AG20443 (cell line): ENCODE measurements around the gene AJAP1.
A peak's percentile ranks its signal among the peaks of the same experiment; 100 is the strongest.

Source experiments
- DNase-seq: peaks from one replicate; pipeline ENCODE4 v3.0.0; 2012; ENCODE audit warnings: low spot score, mixed read lengths

AJAP1 gene

DNA sequence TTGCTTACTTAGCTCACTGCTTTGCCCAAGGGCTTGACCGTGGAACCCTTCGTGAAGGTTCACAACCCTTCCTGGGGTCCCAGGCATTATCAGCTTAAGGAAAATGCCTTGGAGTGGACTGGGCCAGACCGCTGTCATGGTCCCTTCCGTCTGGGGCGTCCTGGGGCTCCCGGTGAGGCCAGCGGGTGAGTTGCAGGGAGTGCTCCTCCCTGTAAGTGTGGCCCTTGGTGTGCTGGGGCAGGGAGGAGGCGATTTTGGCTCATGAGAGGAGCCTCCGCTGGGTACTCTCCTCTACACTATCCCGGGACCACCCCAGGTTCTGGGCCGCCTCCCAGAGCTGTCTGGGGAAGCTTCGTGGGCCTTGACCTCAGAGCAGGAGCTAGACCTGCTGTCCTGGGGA is 48.1 kb downstream of the AJAP1 start:
- DNase-seq: no peak

DNA sequence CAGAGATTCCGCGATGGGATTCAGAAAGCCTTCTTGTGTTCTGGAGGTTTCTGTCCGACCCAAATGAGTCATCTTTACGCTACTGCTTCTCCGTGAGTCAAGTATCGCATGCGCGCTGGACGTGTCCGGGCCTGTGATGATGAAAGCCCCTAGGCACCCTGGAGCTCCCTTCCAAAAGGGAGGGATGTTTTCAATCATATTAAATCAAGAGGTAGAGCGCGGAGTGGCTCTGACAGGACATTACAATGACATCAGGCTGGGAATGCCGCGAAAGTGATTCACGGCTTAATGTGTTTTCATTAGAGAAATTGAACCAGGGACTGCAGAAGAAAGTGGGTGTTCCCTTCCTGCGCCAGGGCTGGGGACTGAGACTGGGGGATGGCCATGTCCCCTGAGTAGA is 48.5 kb downstream of the AJAP1 start:
- DNase-seq: peak; percentile 69

DNA sequence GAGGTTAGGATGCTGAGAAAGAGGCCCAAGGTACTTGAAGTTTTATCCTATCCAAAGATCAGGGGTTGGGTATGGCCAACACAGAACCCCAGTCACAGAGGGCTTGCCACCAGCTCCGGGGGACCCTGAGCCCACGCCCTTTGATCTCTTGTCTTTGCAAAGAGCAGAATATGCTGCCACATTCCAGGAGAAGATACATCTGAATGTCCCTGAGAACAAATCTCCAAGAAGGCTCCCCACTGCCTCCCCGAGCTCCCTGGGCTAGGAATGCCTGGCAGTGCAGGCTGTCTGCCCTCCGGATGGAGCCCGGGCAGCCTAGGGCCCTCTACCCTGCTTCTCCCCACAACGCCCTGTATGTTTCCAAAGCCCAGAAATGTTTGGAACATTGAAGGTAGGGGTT is 49.2 kb downstream of the AJAP1 start:
- no peak for DNase-seq

DNA sequence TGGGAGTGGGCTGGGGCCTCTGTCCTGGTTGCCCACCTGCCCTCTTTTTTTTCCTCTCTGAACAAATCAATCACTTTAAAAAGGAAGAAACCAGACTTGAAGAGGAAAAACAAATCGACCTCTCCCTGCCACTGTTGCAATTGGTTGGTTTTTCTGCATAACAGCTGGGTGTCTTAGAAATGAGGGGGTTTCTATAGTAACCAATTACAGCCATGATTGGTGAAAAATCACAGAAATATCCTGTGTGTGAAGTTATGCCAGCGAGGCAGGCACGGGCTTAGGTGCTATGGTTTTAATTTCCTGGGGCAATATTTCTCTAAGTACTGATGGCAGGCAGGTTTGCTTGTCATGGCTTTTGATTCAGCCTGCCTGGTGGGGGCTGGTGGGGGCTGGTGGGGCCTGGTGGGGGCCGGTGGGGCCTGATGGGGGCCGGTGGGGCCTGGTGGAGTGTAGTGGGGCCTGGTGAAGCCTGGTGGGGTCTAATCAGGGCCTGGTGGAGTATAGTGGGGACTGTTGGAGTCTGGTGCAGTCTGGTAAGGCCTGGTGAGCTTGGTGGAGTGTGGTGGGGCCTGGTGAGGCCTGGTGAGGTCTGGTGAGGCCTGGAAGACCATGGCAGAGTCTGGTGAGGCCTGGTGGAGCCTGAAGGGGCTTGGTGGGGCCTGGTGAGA is 54.6 kb downstream of the AJAP1 start:
- no peak for DNase-seq

DNA sequence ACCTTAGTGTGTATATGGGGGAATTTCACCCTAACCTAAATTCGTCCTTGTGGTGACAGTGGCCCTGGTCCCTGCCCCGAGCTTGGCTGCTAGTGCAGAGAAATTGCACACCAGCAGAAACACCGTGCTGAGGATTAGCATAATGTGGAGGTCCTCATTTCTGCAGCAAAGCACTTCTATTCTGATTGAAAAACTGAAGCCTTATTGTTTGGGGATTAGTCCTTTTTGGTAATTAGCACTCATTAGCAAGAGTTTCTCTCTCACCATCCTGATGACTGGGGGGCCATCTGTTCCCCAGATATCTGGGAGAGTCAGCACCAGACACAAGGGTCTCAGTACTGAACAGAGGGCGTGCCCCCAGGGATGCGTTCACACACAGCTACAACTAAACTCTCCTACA is 55.2 kb downstream of the AJAP1 start:
- no peak for DNase-seq

DNA sequence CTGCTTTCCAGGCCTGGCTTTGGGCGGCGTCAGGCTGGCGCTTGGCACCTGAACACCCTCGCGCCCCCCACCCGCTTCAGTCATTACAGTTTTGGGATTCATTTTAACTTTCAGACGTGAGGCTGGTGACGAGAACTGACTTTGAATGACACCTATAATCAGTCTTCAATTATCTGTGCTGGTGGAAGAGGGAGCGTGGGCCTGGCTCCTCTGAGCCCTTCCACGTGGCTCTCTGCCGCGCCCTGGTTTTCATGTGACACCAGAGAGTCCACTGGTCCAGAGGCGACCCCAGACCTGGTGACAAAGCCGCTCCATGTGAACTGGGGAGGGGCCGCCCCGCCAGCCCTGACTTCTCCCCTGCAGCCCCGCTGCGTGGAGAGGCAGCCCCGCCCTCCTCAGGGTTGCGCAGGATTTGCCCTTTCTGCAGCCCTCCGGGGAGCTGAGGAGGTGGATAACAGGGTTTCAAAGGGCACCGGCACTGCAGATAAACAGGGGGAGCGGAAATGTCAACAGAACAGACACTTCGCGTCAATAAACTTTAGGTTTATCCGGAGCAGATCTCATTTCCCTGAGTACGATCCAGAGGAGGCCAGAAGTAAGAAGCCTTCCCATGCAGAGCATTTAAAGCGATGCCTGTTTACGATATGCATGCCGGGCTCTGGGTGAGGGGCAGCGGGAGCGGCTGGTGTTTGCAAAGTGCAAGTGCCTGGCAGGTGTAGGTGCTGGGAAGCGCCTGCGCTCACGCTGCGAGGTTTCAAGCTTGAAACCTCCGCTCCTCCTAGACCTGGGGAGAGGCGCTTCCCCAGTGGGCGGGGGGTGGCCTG is 56.4 kb downstream of the AJAP1 start:
- no peak for DNase-seq

DNA sequence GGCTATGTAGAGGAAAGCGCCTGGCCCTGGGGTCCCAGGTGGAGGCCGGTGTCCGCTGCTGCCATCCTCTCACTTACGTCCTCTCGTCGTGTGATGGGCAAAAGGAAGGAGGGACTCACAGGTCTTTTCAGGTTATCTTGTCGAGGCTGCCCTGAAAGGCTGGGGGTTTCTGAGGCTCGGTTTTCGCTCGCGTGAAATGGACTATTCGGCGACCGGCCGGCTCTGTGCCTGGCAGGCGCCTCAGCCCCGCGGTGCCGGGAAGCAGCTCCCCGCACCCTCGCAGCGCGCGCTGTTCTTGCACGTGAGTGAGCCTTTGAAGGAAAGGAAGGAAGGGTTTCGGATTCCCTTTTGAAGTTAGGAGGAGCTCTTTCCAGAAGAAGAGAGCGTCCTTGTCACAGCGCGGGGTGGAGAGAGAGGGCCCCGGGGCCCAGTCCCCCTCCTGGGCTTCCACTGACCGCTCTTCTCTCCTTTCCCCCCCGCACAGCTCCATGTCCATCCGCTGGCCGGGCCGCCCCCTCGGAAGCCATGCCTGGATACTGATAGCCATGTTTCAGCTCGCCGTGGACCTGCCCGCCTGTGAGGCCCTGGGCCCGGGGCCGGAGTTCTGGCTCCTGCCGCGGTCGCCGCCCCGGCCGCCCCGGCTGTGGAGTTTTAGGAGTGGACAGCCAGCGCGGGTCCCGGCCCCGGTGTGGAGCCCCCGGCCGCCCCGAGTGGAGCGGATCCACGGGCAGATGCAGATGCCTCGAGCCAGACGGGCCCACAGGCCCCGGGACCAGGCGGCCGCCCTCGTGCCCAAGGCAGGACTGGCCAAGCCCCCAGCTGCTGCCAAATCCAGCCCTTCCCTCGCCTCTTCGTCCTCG is 57.2 kb downstream of the AJAP1 start:
- DNase-seq: no peak

DNA sequence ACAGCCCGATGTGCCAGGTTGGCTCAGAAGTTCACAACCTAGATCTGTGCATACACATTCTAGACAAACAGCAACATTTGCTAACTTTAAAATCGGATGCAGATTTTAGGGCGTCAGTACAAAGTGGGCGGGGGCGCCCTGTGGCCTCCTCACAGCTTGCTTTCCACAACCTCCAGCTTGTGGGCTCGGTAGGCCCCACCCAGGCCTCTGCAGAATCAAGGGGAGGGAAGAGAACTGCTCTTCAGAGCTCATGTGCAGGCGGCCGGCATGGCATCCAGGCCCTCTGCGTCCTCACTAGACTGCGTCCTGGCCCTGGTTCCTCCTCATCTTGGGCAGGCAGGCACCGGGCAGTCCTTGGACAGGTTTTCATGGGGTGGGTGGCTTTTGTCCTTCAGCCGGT is 59.3 kb downstream of the AJAP1 start:
- no peak for DNase-seq

DNA sequence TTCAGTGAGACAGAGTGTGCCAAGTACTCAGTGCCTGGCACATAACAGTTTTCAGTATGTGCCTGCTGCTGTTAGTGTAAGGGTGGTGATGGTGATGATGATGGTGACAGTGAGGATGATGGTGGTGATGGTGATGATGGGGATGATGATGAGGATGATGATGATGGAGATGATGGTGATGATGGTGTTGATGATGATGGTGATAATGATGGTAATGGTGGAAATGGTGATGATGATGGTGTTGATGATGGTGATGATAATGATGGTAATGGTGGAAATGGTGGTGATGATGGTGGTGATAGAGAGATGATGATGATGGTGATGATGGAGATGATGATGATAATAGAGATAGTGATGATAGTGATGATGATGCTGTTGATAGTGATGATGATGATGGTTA is 62.0 kb downstream of the AJAP1 start:
- DNase-seq: no peak

DNA sequence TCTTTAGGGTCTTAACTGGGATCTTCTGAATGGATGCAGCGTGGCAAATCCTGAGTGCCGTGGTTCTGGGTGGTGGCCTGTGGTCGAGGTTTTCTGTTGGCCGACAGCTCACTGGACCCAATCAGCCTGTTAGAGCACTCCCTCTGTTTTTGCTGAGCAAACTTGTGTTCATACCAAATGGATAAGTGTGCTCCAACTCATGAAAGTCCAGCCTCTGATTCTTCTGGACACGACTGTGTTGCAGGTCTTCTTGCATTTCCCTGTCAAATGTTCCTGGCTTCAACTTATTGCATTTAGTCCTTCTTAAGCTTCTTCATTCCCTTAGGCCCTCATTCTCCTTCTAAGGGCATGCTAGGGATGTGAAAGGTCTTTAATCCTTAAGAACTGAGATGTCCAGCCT is 63.7 kb downstream of the AJAP1 start:
- peak; percentile 20 for DNase-seq

DNA sequence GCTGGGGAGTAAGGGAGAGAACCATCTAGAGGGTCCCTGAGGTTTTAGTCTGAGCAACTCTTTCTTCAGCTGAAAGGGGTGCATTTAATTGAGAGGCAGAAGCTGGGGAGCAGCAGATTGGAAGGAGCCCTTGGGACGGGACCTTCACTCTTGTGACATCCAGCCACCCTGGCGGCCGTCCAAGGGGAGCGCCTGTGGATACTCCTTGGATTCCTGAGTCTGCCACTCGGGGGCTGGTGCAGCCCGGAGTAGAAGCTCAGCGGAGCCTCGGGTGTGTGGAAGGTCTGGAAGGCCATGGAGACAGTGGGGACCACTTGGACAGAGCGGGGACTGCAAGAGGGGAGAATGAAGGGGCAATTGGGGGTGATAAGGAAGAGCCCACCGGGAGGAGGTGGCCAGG is 68.7 kb downstream of the AJAP1 start:
- no peak for DNase-seq

DNA sequence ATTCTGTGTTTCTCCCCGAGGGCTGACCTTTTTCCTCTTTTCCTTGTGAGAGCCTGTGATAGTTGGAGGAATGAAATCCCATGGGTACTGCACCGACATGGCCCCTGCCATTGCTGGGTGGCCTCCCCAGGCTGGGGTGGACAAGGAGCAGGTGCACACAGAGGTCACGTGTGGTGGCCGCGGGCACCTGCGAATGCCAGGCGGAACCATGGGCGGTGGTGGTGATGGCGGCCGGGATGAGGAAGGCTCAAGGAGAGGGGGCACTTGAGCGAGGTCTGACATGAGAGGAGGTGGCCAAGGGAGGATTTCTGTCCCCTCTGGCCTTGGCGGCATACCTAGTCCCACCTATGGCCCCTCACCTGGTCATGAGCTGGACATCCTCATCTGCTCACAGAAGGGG is 69.6 kb downstream of the AJAP1 start:
- no peak for DNase-seq

DNA sequence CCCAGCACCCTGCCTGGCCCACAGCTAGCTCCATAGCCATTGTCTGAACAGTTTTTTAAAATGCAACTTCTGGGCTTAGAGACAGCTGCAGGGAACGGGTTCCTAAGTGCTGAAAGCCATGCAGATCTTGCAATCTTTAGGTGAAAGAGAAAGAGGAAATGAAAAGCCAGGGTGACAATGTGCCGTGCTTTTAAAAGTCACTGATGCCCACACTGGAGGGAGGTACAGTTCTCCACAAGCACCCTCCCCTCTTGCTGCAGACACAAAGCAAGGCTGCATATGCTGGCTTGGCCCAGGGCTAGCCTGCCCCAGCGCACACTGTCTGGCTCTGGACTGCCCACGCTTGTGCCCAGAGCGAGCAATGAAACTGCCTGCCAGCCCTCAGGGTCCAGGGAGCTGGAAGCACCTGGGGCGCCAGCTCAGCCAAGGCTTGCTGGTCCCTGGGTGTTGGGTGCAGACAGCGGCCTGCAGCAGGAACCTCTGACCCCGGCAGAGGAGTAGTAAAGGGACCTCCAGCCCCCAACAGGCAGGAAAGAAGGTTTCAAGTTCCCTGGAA is 70.4 kb downstream of the AJAP1 start:
- no peak for DNase-seq

DNA sequence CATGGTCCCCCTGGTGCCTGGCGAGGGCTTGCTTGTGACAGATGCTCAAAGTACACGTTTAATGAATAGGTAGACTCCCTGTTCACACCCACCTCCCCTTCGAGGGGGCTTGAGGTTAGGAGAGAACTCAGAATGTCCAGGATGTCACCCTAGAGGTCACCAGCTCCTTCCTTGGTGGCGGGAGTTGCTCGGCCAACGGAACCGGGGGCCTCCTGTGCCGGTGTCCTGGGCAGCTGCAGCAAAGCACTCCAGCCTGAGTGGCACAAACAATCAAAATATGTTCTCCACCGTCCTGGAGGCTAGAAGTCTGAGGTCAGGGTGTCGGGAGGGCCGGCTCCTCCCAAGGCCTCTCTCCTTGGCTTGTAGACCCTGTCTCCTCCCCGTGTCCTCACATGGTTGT is 71.0 kb downstream of the AJAP1 start:
- DNase-seq: no peak

DNA sequence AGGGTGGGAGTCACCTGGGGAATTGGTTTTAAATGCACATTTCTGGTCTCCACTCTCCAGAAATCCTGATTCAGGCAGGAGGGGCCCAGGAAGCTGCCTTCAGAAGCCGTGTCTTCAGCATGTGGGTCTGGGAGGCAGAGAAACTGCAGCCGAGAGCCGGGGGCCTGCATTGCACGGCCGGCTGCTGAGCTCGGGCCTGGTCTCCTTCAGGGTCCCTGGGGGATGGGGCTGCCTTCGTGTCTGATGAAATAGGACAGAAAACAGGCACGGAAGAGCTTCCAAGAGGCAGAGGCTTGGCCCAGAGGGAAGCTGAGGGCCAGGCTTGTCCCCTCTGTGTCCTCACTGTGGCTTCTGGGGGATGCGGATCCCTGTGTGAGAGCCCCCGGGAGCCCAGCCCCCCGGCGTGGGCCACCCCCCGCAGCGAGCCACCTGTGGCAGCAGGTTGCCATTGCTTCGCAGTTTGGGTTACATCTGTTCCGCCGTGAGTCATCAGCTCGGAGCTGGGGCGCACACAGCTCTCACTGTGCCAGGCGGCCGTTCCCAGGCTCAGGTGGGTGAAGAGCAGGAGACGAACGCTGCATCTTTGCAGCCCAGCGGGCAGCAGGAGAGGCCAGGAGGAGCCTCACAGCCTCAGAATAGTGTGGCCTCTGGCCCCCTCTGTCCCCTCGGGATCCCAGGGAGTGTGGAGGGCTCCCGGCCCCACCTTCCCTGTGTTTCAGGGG is 72.4 kb downstream of the AJAP1 start:
- no peak for DNase-seq

DNA sequence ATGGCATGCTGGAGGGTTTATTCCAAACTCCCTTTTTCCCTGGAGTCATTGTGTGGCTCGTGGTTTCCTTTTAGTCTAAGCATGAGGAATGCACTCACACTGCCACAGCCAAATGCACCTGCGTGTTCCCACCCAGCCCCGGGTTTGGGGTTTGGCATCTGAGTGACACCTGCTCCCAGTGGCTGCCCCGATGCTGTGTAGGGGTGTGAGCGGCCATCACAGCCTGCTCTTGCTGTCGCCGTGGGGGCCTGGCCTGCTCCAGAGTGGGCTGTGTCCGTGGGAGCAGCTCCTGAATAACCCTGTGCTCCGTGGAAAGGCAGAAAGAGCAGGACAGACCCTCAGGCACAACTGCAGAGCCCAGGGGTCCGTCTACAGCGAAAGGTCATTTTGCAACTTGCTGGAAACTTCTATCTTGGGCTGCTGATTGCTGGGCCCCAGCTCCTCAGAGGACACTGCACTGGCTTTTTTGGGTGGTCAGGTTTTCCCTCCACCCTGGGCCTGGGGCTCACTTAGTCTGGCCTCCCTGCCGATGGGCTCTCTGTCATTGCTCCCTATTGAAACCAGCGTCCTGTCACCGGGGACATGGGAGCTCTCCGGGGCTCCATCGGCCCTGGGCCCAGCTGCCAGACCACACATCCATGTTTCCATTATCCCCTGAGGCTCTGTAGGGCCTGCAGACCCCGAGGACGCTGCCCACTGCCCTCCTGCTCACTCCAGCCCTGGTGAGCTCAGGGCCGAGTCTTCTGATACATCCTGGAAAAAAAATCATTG is 74.1 kb downstream of the AJAP1 start:
- no peak for DNase-seq

DNA sequence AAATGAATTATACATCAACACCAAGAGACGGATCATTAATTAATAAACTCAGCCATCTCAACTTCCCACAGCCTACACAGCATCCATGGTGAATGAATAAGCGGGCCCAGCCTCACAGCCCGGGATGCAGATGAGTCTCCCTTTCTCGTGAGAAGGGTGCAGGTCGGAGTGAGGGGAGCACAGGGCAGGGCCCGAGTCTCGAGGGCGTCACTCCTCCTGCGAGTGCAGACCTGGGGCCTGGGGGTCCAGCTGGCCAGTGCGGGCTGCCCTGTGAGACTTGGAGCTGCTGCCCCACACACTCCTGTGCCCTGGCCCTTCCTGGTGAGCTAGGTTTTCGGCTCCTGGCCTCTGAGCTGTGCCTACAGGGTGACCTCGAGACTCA is 74.7 kb downstream of the AJAP1 start:
- DNase-seq: no peak

DNA sequence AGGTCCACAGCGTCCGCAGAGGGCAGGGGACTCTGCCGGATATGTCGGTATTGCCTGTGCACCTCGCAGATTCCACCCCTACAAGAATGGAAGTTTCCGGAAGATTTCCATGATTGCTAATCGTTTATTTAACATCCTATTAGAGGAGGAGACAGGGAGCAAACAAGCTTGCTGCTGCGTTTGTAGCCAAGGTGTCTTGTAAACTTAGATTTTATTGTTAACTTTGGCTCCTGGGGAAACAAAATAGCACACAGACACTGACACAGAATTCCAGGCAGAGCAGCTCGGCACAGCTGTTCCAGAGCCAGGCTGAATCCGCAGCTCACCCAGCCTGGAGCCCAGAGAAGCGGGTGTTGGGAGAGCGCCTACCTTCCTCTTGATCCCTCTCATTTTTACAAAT is 75.7 kb downstream of the AJAP1 start:
- no peak for DNase-seq

DNA sequence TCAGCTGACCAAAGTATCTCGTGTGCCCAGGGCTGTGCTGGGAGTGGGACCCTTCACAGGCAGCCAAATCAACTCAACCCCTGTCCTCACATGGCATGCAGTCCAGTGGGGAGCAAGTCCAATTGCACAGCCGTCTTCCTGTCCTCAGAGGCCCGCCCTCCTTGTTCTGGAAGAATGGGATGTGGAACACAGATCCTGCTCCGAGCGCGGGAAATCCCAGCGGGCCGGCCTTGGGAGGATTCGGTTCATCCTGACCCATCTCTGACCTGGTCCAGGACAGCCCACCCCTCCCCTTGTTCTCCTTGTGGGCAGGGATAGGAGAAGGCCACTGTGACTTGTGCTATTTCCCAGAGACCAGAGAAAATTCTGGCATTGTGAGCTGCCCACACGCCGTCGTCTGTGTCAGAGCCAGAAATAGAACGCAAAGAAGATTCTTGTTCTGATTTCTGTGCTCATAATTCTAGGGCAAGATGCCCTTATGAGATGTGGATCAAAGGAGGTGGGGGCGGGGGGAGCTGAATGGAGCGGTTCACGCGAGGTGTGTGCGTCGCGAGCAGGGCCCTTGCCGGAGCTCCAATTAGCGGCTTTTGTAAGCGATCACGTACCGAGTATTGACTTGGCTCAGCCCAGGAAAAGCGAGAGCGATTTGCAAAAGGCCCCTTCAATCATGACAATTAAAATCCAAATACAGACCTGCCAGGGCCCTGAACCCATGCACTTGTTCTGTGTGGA is 79.2 kb downstream of the AJAP1 start:
- DNase-seq: no peak

DNA sequence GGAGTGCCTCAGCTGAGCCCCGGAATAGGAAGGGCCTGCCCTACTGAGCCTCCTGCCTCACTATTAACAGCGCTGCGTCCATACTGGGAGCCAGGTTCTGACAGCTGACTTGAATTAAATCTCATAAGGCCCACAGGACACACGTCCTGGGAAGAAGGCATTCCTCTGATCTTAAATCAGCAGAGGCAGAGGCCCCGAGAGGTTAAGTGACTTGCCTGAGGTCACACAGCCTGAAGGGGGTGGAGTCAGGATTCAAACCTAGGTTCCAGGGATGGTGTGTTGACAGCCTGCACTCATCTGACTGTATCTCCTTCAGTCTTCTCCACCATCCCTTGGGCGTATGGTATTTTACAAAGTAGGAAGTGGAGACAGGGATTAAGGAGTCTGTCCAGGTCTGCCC is 79.8 kb downstream of the AJAP1 start:
- no peak for DNase-seq
